ENCODE measurements around the gene RCVRN. TPM values are rescaled to one million over a fixed set of nuclear protein-coding genes. Genes with fewer than 3 reads are reported as not detected.

Gene RCVRN
- total RNA-seq, 1 experiment from 2014 or later, result not detected

GRCh38 chr17:9887508-9887907 is 17.6 kb downstream of the RCVRN start:
- H3K14ac ChIP-seq (ENCODE audit: insufficient read depth, low read length), result no peak overlapping the region
- no peak overlapping the region for H2BK15ac ChIP-seq (ENCODE audit: low read depth, low read length)
- no peak overlapping the region for H2BK120ac ChIP-seq (ENCODE audit: low read depth, low read length, poor library complexity, severe bottlenecking)
- H3K18ac ChIP-seq (ENCODE audit: insufficient read length, low read depth, low read length), result no peak overlapping the region
- no peak for DNase-seq
- H4K91ac ChIP-seq (ENCODE audit: insufficient read length, low read depth, low read length), result no peak overlapping the region
- no peak overlapping the region for H2BK5ac ChIP-seq (ENCODE audit: insufficient read length, low read length)
- no peak overlapping the region for H2BK20ac ChIP-seq (ENCODE audit: low read depth, low read length, poor library complexity, severe bottlenecking)
- Mint-ChIP-seq H3K4me1 (peaks cover 3 to 6% of the 10 kb centered on the region in 2 experiments; a peak in 3 of 4 replicates), H3K27ac (no peak overlapping the region; a peak in 1 of 7 replicates), H3K4me3 (no peak overlapping the region), H3K36me3 (ENCODE audit: insufficient read depth in 1 of 3, low read depth in 3 of 3) (peaks cover 0 to 7% (median 7%) of the 10 kb centered on the region in 3 experiments; a peak in 2 of 7 replicates), H3K27me3 (ENCODE audit: low read depth) (peaks cover 16% of the 10 kb centered on the region), H3K9me3 (peaks cover 19 to 20% of the 10 kb centered on the region in 2 experiments)
- H2BK12ac ChIP-seq (ENCODE audit: insufficient read length, low read depth, low read length), result no peak overlapping the region
- no peak overlapping the region for H4K8ac ChIP-seq (replicated peaks; ENCODE audit: insufficient read length, low read depth, low read length)
- no peak for TF ChIP-seq CTCF (conservative IDR thresholded peaks at IDR 0.05)
- H3K27me3 ChIP-seq (ENCODE audit: insufficient read depth, low read length), result no peaks in the 10 kb centered on the region
- WGBS (ENCODE audit: extremely low coverage, insufficient read length, low lambda C conversion rate), result no CpG with 5 or more reads among the region's 8 CpGs
- H3K27ac ChIP-seq (ENCODE audit: insufficient read length, low read depth, low read length), result no peak overlapping the region
- no peaks in the 10 kb centered on the region for H3K79me1 ChIP-seq (ENCODE audit: insufficient read depth, low read depth, low read length, poor library complexity, severe bottlenecking)
- no peak overlapping the region for H4K5ac ChIP-seq (ENCODE audit: insufficient read length, low read depth, low read length)
- H3K9ac ChIP-seq (ENCODE audit: extremely low read depth, insufficient read length, low read length), result no peak overlapping the region
- H3T11ph ChIP-seq (ENCODE audit: low read length), result no peak overlapping the region
- H3K4ac ChIP-seq (ENCODE audit: low read depth, low read length), result no peak overlapping the region
- H2AK5ac ChIP-seq (ENCODE audit: insufficient read length, low read length), result no peak overlapping the region
- no peaks in the 10 kb centered on the region for H3K79me2 ChIP-seq (ENCODE audit: insufficient read depth, low read length)
- H3K23ac ChIP-seq (ENCODE audit: insufficient read length, low read depth, low read length), result no peak overlapping the region
- no peak overlapping the region for H3K4me2 ChIP-seq (ENCODE audit: insufficient read depth, insufficient read length, low read length)
- no peaks in the 10 kb centered on the region for H4K20me1 ChIP-seq (ENCODE audit: control insufficient read depth, insufficient read depth, insufficient read length)
- no peak overlapping the region for H2AFZ ChIP-seq (ENCODE audit: low read length)
- H3K23me2 ChIP-seq (ENCODE audit: insufficient read length, low read depth, low read length, poor library complexity, severe bottlenecking), result no peaks in the 10 kb centered on the region
- no peaks in the 10 kb centered on the region for H3K4me1 ChIP-seq (ENCODE audit: insufficient read depth, low read length)
- H3K56ac ChIP-seq (ENCODE audit: insufficient read length, low read depth, low read length), result no peak overlapping the region
- no peaks in the 10 kb centered on the region for H3K9me3 ChIP-seq (ENCODE audit: control insufficient read depth, low read depth, low read length)

All from H9 (cell line).